HG02981 (cell line): ENCODE results near the gene ADPRS.

Source experiments
- ATAC-seq: cut with Tn5 transposase; IDR thresholded peaks from one replicate; pipeline ENCODE4 v1.9.1; 2021; ENCODE audit warnings: mild to moderate bottlenecking, moderate library complexity; ENCODE audit not compliant: unreplicated experiment

The ADPRS gene

DNA sequence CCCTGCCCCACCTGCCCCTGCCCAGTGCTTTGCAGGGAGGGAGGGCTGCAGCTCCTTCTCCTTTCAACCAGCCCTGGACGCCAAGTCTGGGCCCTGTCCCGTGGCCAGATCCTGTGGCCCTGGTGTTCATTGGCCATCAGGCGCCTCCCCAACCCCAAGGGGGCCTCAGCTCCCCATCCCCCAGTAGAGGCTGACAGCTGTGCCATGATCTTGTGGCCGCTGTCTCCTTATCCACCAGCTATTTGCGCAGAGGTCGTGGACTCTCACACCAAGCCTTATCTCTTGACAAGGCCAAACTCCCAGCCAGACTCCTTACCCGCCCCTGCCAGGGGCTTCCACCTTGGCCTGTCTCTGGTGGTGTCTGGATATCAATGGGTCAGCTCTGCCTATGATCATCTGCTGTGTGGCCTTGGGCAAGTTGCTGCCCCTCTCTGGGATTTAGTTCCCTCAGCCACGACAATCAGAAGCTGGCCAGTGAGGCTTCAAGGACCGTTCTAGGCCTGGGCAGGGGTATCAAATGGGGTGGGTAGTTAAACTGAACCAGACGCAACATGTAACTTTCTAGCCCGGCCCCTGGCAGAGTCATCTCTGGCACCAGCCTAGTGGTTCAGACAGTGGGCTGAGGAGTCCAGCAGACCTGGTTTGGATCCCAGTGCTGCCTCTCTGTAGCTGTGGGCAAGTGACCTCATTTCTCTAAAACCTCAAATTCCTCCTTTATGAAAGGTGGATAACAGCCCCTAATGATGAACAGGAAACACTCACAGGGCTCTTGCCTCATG lies 39.6 kb downstream of the ADPRS start:
- ATAC-seq = no peak

DNA sequence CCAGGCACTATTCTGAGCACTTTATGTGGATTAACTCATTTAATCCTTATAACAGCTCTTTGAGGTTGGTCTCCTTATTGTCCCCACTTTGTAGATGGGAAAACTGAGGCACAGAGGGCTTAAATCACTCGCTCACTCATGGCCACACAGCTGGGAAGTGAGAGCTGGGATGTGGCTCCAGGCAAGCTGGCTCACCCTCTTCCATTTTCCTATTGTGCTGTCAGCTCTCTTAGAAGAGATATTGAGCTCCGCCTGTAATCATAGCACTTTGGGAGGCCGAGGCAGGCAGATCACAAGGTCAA lies 40.2 kb downstream of the ADPRS start:
- no peak for ATAC-seq

DNA sequence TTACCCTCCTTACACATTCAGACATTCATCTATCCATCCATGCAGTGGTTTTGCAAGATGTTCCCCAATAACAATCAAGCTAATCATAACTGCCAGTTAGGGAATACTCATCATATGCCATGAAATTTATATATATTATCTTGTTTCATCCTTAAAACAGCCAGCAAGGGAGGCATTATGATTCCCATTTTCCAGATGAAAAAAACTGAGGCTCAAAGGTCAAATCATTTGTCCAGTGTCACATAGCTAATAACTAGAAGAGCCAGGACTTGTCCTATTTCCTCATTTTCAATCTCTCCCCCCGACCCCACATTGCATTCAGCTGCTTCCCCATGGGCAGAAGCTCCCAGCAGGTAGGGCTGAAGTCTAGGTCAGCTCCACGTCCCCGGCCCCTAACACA lies 43.3 kb downstream of the ADPRS start:
- no peak for ATAC-seq

DNA sequence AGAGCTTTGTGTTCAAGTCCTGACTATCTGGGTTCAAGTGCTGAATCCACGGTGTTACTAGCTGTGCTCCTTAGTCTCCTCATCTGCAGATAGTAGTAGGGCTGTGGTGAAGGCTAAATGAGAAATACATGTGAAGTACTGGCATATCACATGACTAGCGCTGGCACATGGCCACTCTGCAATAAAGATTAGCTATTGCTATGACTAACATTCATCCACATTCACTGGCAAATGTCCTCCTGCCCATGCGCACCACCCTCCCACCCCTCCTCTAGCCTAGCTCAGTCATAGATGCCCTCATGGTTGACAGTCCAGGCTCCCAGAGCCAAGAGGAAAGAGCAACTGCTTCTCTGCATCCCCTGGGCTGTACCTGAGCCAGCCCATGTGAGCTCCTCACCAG lies 44.8 kb downstream of the ADPRS start:
- no peak for ATAC-seq

DNA sequence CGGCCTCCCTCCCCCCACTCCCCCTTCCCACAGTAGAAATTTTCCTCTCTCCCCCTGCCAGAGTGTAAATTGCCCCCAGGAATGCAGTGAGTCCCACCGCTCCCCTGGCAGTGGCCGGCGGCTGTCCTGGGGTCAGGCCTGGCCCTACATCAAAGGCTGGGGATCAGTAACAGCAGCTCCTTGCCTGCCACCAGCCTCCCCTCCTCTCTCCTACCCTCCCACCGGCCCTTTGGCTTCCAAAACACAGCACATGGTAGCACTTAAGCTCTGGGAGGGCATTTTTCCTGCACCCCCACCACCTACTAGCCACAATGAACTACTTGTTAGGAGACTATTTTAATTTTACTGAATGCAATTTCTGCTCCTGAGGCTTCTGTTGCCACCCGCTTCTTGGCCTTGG lies 45.3 kb downstream of the ADPRS start:
- no peak for ATAC-seq

DNA sequence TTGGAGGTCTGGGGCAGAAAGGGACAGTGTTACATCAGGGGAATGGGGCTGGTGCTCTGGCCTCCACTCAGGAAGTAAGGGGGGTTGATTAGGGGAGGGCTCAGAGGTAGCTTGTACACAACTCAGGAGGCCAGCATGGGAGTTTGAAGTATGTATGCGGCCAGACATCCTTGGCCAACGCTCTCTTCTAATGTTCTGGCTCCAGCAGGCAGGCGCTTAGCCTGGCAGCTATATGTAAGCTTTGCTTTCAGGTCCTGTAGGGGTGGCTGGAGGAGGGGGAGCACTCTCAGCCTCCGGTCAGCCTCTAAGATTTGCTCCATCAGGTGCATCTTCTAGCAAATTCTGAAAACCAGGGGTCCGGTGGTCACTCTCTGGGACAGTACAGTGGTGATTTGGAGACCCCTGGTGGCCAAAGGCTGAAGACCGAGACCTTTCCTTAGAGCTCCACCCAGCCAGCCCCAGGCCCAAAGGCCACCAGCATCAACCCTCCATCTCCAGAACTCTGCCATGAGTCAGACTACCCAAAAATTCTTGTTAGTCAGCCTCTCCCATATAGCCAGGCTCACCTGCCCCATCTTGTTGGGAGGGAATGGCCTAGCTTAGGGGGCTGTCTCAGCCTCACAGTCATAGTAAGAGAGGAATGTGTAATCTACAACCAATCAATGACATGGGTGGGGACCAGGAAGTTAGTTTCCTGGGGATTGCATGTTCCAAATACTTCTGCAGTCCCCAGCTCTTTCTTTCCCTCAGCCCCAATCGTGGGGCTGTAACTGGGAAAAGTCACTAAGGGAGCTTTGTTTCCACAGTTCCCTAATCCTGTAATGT lies 46.0 kb downstream of the ADPRS start:
- no peak for ATAC-seq

DNA sequence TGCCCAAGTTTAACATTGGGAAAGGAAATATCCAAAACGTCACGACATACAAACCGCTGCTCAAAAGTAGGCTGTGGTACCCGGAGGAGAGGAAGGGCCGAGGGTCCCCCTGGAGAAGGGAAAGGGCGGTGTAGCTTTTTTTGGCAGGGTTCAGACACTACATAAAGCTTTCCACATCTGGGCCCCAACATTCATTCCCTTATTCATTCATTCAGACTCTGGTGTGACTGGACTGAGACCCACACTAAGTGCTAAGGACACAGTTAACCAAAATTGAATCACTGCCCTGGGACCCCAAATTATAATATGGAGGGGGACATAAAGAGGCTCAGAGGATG lies 46.6 kb downstream of the ADPRS start:
- no peak for ATAC-seq

DNA sequence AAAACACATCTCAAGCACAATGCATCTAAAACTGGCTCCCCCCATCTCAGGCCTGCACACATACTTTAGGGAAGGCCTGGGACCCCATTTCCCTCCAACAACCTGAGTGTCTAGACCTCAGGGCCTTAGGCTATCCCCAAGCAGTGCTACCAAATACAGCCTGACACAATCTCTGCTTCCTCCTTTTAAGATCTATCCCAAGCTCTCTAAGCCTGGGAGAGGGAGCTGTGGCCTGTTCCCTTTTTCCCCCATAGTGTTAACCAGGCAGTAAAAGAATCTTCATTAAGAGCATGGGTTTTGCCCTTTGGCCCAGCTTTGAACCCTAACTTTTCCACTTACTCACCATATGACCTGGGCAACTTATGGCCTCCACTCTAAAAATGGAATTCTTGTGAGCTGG lies 47.1 kb downstream of the ADPRS start:
- no peak for ATAC-seq

DNA sequence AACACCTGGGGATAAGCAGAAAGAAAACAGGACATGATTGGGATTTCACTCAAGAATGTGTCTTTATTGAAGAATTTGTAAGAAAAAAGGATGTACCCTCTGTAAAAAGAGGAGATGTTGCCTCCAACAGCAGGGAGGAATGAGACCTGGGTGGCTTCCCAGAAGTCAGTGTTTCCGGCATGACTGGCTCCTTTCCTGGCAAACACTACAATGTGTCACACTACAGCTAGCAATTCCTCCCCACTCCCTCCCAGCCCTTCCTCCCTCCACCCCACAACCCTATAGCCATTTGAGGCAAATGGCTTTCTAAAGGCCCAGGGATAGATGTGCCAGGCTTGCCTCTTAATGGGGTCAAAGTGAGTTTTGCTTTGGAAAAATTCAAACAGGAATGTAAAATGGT lies 47.8 kb downstream of the ADPRS start:
- ATAC-seq = no peak

DNA sequence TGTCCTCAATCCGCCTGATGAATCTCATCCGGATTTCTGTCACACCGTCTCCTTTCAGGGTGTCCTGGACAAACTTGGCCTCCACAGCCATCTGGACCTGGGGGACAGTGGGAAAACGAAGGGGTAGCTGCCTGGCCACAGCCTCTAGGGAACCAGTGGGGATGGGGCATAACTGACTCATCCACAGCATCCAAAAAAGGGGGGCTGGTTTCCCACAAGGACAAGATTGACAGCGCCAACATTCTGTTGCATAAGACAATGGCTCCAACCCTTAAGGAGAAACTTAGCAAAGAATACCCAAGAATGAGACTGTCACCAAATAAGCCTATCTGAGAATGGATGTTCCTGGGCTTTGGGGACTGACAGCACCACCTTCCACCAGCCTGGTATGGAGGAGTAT lies 48.5 kb downstream of the ADPRS start:
- no peak for ATAC-seq

DNA sequence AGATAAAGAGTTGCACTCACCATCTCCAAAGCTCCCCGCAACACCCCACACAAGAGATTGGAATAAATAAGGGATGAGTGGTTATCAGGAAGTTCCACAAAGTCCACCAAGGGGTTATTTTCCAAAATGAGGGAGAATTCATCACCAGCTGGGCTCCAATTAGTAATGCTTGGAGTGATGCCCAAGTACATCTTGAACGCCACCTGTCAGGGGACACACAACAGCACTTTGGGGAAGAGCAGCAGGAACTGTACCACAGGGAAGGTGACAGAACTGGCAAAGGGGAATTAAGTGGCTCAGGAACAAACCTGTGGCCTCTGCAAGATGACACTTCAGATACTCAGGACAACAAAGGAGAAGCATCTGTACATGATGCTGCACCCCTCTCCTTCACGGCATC lies 49.1 kb downstream of the ADPRS start:
- no peak for ATAC-seq

DNA sequence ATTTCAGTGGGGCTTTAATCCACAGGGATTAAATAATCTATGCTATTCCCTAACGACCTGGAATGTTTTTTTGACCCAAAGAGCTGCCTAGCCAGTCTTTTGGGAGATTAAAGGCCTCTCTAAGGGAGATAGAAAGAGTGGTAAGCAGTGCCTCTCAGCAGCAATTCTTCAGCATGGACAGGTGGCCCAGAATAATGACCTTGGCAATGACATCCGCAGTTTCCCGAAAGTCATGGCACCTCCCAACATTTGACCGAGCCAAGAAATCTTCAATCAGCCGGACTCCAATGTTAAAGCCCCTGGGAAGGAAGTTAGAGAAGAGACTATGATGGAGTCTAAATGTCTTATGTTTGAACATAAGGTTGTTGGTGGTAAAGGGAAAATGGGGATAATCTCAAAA lies 50.8 kb downstream of the ADPRS start:
- ATAC-seq = no peak

DNA sequence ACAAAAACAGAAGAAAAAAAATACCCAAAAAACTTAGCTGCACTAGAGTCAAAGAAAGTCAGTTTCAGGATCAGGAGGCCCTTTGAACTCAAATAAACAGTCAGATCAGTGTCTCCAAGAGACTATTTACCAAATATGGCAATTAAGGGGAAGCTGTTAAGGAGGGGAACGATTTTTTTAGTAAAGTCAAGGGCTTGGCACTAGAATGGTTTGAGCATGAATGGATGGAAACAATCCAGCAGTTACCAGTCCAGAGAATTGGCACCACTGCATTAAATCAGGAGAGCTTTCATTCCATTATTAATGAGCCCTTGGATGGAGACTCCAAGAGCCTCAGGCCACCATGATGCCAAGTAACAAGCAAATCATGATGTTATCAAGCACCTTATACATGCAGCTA lies 53.4 kb downstream of the ADPRS start:
- no peak for ATAC-seq

DNA sequence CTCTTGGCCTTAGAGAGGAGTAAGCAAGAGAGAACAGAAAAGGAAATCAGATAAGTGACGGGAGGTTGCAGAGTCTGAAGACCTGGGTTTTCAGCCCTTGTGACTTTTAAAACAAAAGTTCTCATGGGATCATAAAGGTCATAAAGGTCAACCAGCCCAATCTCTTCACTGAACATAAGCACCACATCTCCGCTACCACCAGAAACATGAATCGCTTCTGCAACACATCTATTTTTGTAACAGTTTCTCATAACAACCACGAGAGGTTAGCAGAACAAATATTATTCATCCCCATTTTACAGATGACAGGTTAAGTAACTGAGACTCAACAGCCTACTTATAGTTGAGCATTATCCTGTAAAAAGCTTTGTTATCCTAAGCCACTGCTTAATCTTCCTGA lies 54.7 kb downstream of the ADPRS start:
- ATAC-seq = no peak
